GM18507 (cell line): ENCODE measurements around the gene ABCA10.
"Not testable (repeated sequence)": the region's sequence is repeated elsewhere in the genome, so short reads cannot be mapped to it uniquely, and the experiment has no call there.

Source experiments
- DNase-seq: peaks from one replicate; pipeline ENCODE4 v3.0.0; 2011; ENCODE audit warnings: low read depth; ENCODE audit not compliant: insufficient read length; ENCODE audit errors: extremely low spot score
- FAIRE-seq: peaks from 2 replicates; lab custom pipeline; 2011; peaks lifted over from hg19 to GRCh38; lab: Jason Lieb, UNC

Gene ABCA10

DNA sequence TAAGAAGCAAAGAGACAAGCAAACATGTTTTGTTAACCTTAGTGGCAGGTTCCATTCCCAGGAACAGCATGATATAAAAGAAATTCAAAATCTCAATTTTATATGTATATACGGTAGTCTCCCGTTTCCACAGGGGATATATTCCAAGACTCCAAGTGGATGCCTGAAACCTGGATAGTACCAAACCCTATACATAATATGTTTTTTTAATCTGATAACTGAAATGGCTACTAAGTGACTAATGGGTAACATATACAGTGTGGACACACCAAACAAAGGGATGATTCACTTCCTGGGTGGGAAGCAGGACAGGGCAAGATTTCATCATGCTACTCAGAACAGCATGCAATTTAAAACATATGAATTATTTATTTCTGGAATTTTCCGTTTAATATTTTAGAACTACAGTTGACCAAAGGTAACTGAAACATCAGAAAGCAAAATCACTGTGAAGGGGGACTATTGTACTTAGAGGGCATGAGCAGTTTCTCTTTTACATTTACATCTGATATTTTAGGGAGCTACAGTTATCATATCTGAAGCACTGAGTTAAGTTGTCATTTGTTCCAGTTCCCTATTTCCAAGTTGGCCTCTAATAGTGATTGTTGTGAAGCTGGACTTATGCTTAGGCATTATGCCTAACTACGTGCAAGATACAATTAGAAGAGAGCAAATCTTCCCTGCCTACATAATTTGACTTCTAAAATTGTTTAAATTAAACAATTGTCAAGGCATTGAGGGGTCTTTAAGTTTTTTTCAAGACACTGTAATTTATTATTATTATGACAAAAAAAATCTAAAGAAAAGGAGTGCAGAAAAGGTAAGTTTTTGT is 52.8 kb downstream of the ABCA10 start:
- FAIRE-seq (no peak), DNase-seq (no peak)

DNA sequence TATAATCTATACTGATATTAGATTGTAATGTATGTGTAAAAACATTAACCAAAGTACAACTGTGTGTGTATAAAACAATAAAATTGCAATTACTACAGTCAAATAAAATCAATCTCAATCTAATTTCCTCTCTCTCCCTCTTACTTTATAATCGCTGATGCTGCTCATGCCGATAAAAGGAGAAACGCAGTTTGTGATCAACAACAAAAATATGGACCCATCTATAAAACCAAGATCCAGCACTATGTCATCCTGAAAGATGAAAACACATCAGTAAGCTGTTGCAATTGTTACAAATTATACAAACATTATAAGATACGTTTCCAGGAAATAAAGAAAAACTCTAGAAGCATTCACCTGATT is 53.4 kb downstream of the ABCA10 start:
- no peak for FAIRE-seq

DNA sequence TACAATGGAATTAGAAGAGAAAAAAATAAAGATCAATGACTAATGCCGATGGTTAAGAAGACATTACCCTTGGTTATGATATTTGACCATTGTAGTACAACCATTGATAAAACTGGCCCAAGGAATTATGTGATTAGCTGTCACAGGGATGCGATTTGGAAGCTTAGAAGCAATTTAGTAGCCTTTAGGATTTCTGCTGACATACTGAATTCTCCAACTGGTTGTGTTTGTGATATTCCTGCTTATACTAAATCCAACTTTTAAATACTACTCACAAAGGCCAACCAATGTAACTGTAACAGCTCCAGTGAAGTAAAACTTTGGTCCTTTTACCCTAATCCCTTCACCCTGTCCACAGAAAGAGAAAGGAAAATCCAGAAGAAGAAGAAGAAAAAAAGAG is 55.5 kb downstream of the ABCA10 start:
- FAIRE-seq: no peak
- no peak for DNase-seq

More for the DNA sequence above, 53.4 kb downstream of the ABCA10 start:
- DNase-seq: no peak

GRCh38 chr17:69170377-69170776 is 58.2 kb downstream of the ABCA10 start:
- no peak for DNase-seq
- no peak for FAIRE-seq

DNA sequence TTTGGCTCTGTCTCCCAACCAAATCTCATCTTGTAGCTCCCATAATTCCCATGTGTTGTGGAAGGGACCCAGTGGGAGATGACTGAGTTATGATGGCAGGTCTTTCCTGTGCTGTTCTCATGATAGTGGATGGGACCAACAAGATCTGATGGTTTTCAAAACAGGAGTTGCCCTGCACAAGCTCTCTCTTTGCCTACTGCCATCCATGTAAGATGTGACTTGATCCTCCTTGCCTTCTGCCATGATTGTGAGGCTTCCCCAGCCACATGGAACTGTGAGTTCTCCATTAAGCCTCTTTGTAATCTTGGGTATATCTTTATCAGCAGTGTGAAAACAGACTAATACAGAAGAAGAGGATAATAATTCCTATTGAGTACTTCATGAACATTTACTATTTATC is 60.0 kb downstream of the ABCA10 start:
- DNase-seq, FAIRE-seq: not testable (repeated sequence)

DNA sequence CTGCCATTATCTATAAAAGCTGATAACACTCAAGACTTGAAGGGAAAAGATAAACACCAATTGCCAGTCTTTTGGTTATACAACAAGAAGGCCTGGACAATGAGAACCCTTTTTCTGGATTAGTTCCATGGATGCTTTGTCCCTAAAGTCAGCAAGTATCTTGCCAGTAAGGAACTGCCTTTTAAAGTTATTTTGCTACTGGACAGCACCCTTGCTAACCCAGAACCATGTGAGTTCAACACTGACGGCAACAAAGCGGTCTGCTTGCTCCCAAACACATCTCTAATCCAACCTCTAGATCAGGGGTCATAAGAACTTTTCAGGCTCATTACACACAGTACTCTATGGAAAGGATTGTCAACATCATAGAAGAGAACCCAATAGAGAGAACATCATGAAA is 61.7 kb downstream of the ABCA10 start:
- no peak for FAIRE-seq

GRCh38 chr17:69164206-69164605 is 64.4 kb downstream of the ABCA10 start:
- FAIRE-seq (no peak), DNase-seq (no peak)

More for the DNA sequence above, 61.7 kb downstream of the ABCA10 start:
- no peak for DNase-seq

DNA sequence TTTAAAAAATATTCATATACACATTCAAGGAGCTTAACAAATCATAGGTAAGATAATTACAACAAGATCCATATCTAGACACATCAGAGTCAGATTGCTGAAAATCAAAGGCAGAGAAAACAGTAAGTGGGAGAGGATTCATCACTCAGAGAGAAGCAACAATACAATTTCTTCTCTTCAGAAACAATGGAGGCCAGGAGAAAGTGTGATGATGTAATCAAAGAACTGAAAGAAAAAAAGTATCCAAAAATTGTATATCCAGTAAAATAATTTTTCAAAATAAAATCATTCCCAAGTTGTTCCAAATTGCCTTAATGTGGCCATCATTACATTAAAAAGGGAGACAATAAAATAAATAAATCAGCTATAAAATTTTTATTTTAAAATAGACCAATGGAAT is 69.2 kb downstream of the ABCA10 start:
- FAIRE-seq: no peak
- no peak for DNase-seq

DNA sequence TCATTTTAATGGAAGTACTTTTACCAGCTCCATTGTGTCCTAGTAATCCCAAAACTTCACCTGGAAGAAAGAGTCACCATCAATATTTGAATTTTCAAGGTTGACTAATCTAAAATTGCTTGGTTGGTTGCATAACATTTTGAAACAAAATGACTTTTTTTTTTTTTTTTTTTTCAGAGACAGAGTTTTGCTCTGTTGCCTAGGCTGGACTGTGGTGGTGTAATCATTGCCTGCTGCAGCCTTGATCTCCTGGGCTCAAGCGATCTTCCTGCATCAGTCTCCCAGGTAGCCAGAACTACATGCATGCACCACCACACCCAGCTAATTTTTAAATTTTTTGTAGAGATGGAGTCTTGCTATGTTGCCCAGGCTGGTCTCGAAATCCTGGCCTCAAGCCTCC is 74.4 kb downstream of the ABCA10 start:
- FAIRE-seq: no peak

DNA sequence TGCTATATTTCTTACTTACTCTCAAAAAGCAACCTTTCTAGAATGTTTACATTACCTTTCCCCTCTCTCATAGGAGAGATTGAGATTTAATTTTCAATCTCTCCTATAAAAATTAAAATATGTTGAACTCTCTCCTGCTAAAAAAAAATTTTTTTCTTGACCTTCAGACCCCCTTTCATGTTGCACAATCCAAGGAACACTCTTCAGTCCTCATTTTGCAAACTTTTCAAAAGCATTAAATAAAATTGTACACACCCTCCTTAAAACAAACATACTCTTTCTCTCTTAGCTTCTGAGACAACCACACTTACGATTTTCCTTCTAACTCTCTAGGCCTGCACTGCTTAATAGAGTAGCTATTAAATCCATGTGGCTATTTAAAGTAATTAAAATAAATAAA is 78.3 kb downstream of the ABCA10 start:
- FAIRE-seq (no peak), DNase-seq (no peak)

More for the DNA sequence above, 74.4 kb downstream of the ABCA10 start:
- DNase-seq: no peak

- DNase-seq: no peak
- FAIRE-seq: no peak
Measured at GRCh38 chr17:69147460-69147859, 81.2 kb downstream of the ABCA10 start.

DNA sequence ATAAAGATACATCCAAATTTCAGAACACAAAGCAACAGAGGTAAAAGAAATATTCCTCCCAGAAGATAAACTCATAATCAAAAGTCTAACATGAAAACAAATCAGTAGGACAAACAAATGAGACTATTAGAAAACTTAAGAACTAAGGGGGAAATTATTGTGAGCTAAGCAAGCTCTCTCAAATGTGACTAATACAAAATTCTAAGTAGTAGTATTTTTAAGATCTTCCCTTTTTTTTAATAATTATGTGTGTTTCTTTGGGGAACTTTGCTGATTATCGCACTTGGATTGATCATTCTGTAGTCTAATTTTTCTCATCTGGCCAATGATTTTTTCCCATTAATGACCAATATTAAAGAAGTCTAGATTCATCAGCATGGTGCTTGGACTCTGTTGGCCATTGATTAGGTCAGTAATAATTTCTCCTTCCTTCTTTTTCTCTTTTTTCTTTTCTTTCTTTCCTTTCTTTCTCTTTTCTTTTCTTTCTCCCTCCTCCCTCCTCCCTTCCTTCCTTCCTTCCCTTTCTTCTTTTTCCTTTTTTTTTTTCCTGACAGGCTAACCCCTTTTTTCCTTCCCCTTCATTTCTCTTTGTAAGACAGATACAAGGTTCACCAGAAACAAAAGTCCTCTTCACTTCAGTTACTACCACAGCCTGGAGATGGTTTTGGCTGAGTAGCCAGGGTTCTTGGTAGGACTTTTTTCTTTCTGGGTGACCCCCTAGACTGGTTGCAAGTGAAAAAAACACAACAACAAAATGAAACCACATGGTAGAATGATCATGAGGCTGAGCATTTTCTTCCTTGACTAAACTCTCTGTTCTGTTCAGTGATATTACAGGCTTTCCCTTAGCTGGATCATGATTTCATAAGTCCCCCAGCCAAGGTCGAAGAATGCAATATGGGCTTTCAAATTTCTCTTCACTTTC is 84.0 kb downstream of the ABCA10 start:
- FAIRE-seq (no peak), DNase-seq (no peak)

DNA sequence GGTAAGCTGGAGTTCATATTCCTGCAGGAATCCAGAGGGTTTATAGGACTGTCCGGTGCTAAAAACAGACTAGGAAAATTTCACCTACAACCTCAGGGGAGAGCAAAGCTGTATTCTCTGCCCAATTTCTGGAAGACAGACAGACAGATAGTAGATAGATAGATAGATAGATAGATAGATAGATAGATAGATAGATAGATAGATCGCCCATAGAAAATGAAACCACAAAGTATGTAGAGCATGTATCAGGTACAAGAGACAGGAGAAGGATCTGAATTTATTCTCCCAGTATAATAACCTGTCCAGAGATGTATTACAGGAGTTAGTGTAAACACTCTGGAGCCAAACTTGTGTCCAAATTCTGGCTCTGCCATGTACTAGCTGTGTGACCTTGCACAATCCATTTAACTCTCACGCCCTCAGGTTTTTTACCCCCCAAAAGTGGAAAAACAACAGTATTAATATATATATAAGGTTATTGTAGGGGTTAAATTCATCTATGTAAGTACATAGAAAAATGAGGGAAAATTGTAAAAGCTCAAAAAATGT is 84.9 kb downstream of the ABCA10 start:
- DNase-seq (no peak), FAIRE-seq (no peak)

- FAIRE-seq (no peak), DNase-seq (no peak)
Measured at GRCh38 chr17:69143151-69143550, 85.5 kb downstream of the ABCA10 start.

DNA sequence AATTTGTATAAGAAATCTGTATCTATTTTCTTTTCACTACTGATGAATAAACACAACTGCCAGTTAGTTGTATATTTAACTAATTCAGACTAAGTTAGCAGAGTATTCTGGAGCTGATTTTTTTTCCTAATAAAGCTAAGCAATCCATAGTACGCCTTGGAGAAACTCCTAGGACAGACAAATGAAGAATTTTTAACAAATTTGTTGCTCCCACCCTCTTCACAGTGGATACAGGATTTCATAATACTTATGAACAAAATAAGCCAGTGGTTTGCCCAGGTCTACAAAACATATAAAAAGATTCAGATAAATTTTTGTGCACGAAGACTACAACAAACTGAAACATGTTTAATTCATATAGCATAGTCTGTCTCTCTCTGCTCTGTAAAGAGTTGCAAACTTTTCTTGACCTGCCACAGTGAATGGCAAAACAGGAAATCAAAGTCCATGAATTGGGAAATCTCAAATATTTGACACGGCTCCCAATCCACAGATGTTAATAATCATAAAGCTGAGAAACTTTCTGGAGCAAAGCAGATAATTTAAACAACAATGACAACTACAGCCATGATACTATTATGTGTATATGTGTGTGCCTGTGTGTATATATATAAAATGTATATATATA is 86.3 kb downstream of the ABCA10 start:
- no peak for DNase-seq

DNA sequence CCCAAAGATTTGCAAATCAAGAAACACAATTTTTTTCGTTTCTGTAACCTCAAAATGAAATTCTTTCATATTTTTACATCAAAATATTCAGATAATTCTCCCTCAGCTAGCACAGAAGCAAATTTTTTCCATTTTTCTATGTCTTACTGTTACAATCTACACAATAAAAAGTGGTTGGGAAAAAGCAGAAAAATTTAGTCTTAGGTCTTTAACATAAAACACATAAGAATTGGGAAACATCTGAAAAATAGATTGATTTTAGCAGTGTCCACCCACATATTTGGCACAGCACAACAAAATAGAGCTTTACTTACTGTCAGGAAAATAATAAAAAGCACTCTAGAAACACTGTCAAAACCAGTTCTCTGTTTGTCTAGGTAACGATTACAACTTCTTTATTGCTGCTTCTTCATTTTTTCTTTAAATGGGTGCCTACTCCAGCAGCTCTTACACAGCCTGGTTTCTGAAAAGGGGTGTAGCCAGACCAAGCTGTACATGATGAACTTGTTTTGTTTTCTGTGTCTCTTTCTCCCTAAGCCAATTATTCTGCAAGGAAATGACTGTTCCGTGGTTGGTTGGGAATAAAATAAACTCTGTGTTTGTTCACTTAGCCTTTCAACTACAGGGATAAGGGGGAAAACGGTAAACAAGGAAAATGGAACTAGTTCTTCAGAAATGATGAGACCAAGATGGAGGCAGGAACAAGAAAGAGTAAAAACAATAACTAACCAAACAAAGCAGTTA is 87.0 kb downstream of the ABCA10 start, which contains the start of gene ABCA6:
TSS of gene ABCA6 (minus strand) at position 465 of the 744 bp plus-strand sequence. CDS start 1,192 bp downstream, outside the sequence.
- FAIRE-seq (no peak), DNase-seq (no peak)

More for the DNA sequence above, 86.3 kb downstream of the ABCA10 start:
- FAIRE-seq: no peak

- DNase-seq (no peak), FAIRE-seq (no peak)
Measured at GRCh38 chr17:69134112-69134511, 94.5 kb downstream of the ABCA10 start.

- DNase-seq: no peak
- no peak for FAIRE-seq
Measured at GRCh38 chr17:69130627-69131296, 97.9 kb downstream of the ABCA10 start.
